GM23338 (cell line): Measurements from ENCODE around the gene ATXN7L3. TPM values are rescaled to one million over a fixed set of nuclear protein-coding genes. Genes with fewer than 3 reads are reported as not detected.

Experiments used
- ATAC-seq: fragments of 200-7000 bp; cut with Tn5 transposase; 3 replicates; pipeline ENCODE4 v1.9.1; 2020
- DNase-seq: peaks from one replicate; pipeline ENCODE4 v3.0.0-alpha.2; 2015; ENCODE audit warnings: low spot score
- H2AFZ ChIP-seq: fragments of 200-600 bp; sonication (generic); 2 replicates; pipeline ENCODE4 v1.8.0; 2016; ENCODE audit warnings: antibody characterized with exemption, mild to moderate bottlenecking, moderate library complexity
- H3F3A ChIP-seq: fragments of 200-600 bp; sonication (generic); replicated peaks from 2 replicates; pipeline ENCODE4 v1.8.0; 2017; ENCODE audit warnings: antibody characterized with exemption, mixed run types, low read depth
- H3K27ac ChIP-seq: fragments of 200-600 bp; sonication (generic); 2 replicates; pipeline ENCODE4 v1.6.1; 2016; ENCODE audit warnings: low read depth
- H3K27me3 ChIP-seq: fragments of 200-600 bp; sonication (generic); 2 replicates; pipeline ENCODE4 v1.8.0; 2016; ENCODE audit warnings: mild to moderate bottlenecking, mixed run types, moderate library complexity; ENCODE audit not compliant: insufficient read depth
- H3K36me3 ChIP-seq: fragments of 200-600 bp; sonication (generic); 2 replicates; pipeline ENCODE4 v1.8.0; 2016; ENCODE audit warnings: mild to moderate bottlenecking; ENCODE audit not compliant: insufficient read depth
- H3K4me1 ChIP-seq: fragments of 200-600 bp; sonication (generic); 2 replicates; pipeline ENCODE4 v1.8.0; 2016; ENCODE audit warnings: mild to moderate bottlenecking, moderate library complexity; ENCODE audit not compliant: insufficient read depth
- H3K4me2 ChIP-seq: fragments of 200-600 bp; sonication (generic); 2 replicates; pipeline ENCODE4 v1.7.1; 2017; ENCODE audit warnings: mixed run types
- H3K4me3 ChIP-seq: fragments of 200-600 bp; sonication (generic); 2 replicates; pipeline ENCODE4 v1.6.1; 2016; ENCODE audit warnings: mixed run types
- H3K79me2 ChIP-seq: fragments of 200-600 bp; sonication (generic); replicated peaks from 2 replicates; pipeline ENCODE4 v1.8.0; 2017; ENCODE audit warnings: mild to moderate bottlenecking; ENCODE audit not compliant: insufficient read depth
- H3K9me2 ChIP-seq: fragments of 200-600 bp; sonication (generic); 2 replicates; pipeline ENCODE4 v1.8.0; 2017; ENCODE audit not compliant: insufficient read depth
- H4K20me1 ChIP-seq: fragments of 200-600 bp; sonication (generic); replicated peaks from 2 replicates; pipeline ENCODE4 v1.8.0; 2017; ENCODE audit warnings: mild to moderate bottlenecking; ENCODE audit not compliant: insufficient read depth
- H3K27ac Mint-ChIP-seq: 2 replicates; pipeline ENCODE4 v1.8.0; 2020; ENCODE audit warnings: inconsistent platforms, mild to moderate bottlenecking, moderate library complexity, mixed read lengths
- H3K27me3 Mint-ChIP-seq: 3 replicates; pipeline ENCODE4 v1.8.0; 2022; ENCODE audit warnings: low read depth, mild to moderate bottlenecking, moderate library complexity, mixed read lengths, inconsistent platforms; ENCODE audit not compliant: insufficient read depth, poor library complexity
- H3K36me3 Mint-ChIP-seq: 3 replicates; pipeline ENCODE4 v1.8.0; 2021; ENCODE audit warnings: low read depth, mild to moderate bottlenecking, inconsistent platforms, moderate library complexity, mixed read lengths
- H3K4me1 Mint-ChIP-seq: 3 replicates; pipeline ENCODE4 v1.8.0; 2020; ENCODE audit warnings: mild to moderate bottlenecking, inconsistent platforms, mixed read lengths
- H3K4me3 Mint-ChIP-seq: 3 replicates; pipeline ENCODE4 v1.8.0; 2021; ENCODE audit warnings: moderate library complexity, mild to moderate bottlenecking, inconsistent platforms, mixed read lengths
- H3K9me3 Mint-ChIP-seq: 3 replicates; pipeline ENCODE4 v1.8.0; 2020; ENCODE audit warnings: moderate library complexity, mild to moderate bottlenecking, inconsistent platforms, mixed read lengths
- CREB1 ChIP-seq: fragments of 250-450 bp; sonication (Bioruptor Pico); IDR thresholded peaks from 2 replicates; pipeline ENCODE4 v1.5.0; 2020; ENCODE audit warnings: low read depth, mild to moderate bottlenecking, moderate library complexity
- EZH2 ChIP-seq: fragments of 200-600 bp; sonication (generic); IDR thresholded peaks from one replicate; pipeline ENCODE4 v1.8.0; 2017; ENCODE audit warnings: antibody characterized with exemption, mild to moderate bottlenecking, low read depth; ENCODE audit not compliant: unreplicated experiment
- NANOG ChIP-seq: IDR thresholded peaks from 2 replicates; pipeline ENCODE4 v1.6.1; 2016; ENCODE audit warnings: antibody characterized with exemption, borderline replicate concordance
- STAT1 ChIP-seq: IDR thresholded peaks from one replicate; pipeline ENCODE4 v1.6.1; 2016; ENCODE audit warnings: antibody characterized with exemption; ENCODE audit not compliant: unreplicated experiment
- ZNF114 ChIP-seq: fragments of 250-450 bp; sonication (Bioruptor Pico); IDR thresholded peaks from 2 replicates; pipeline ENCODE4 v1.5.0; 2020; ENCODE audit warnings: mild to moderate bottlenecking, moderate library complexity
- ZNF331 ChIP-seq: fragments of 250-450 bp; sonication (Bioruptor Pico); IDR thresholded peaks from 2 replicates; pipeline ENCODE4 v1.5.0; 2020; ENCODE audit warnings: low read depth, mild to moderate bottlenecking, moderate library complexity
- polyA plus RNA-seq: library from polyadenylated mRNA; unstranded; fragments of >200 nt; fragmentation: Nextera tagmentation; extraction: Ambion mirVana; gene quantifications from 2 replicates; pipeline ENCODE4 v1.2.1, GENCODE V29; 2016
- total RNA-seq: library from RNA; depleted of rRNA; stranded (reverse); fragments of >200 nt; shearing (Covaris generic); gene quantifications from 2 replicates; pipeline ENCODE4 v1.2.3, GENCODE V29; 2014
- TF ChIP-seq, protein P1 (sequence below), 2 experiments: fragments of 200-600 bp in 1 of 2; sonication (generic) in 1 of 2; conservative IDR thresholded peaks; 2 replicates each; pipeline versions ENCODE4 v1.5.1 to v1.6.1; 2016 to 2017; ENCODE audit warnings: antibody characterized with exemption in 2 of 2, low read depth in 2 of 2, mild to moderate bottlenecking in 2 of 2, moderate library complexity in 1 of 2
- TF ChIP-seq, protein P2 (sequence below): fragments of 250-450 bp; sonication (Bioruptor Pico); IDR thresholded peaks from 2 replicates; pipeline ENCODE4 v1.5.0; 2020; ENCODE audit warnings: mild to moderate bottlenecking, moderate library complexity
- TF ChIP-seq, protein P3 (sequence below): IDR thresholded peaks from 2 replicates; pipeline ENCODE4 v1.6.1; 2016; ENCODE audit warnings: antibody characterized with exemption

The ATXN7L3 gene
- total and polyA plus RNA-seq, 2 experiments from 2014 or later, result 20.6 to 95.0 TPM

DNA sequence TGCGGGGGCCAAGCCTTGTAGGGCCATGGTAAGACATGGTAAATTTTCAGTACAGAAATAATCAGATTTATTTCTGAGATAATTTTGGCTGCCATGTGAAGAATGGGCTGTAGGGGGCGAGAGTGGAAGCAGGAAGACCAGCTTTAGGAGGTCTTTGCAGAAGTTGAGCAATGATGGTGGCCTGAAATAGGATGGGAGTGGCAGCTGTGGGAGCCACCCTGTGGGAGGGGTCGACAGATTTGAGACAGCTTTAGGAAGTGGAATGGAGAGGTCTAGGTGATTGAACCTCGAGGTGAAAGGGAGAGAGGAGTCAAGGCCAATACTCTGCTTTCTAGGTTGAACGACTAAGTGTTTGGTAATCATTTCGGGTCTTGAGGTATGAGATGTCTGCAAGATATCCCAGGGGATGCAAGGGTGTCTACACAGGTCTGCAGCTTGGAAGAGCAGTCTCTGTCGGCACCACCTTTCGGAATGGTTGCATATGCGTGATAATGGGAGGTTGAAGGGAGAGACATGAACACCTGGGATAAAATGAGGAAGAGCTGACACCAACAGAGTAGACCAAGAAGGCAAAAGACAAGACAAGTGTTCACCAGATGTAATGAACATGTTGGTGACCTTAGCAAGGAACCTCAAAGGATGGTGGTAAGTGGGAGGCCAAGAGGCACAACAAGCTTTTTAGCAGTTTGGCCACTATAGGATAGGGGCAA lies 4.2 kb upstream of the ATXN7L3 start (continued):
- TF ChIP-seq, protein P1, sequence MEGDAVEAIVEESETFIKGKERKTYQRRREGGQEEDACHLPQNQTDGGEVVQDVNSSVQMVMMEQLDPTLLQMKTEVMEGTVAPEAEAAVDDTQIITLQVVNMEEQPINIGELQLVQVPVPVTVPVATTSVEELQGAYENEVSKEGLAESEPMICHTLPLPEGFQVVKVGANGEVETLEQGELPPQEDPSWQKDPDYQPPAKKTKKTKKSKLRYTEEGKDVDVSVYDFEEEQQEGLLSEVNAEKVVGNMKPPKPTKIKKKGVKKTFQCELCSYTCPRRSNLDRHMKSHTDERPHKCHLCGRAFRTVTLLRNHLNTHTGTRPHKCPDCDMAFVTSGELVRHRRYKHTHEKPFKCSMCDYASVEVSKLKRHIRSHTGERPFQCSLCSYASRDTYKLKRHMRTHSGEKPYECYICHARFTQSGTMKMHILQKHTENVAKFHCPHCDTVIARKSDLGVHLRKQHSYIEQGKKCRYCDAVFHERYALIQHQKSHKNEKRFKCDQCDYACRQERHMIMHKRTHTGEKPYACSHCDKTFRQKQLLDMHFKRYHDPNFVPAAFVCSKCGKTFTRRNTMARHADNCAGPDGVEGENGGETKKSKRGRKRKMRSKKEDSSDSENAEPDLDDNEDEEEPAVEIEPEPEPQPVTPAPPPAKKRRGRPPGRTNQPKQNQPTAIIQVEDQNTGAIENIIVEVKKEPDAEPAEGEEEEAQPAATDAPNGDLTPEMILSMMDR (conservative IDR thresholded peaks at IDR 0.05; ENCODE audit: low read depth in 2 of 2), result peak; percentile 80 to 90

DNA sequence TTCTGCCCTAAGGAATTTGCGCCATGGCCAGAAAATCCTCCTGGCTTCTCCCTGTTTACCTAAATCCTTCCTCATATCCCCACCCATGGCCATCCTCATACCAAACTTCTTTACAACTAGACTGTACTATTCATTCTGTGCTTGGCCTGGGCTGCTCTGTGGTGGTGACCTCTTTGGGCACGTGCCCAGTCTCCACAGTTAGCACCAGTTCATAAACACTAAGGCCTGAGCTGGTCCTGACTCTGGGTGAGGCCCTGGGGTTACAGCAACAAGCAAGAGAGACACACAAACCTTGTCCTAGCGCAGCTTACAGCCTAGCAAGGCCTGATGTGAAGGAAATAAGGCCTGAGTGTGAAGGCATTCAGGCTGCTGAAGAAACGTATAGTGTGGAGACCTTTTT lies 3.1 kb upstream of the ATXN7L3 start:
- DNase-seq, result no peak
- Histone ChIP-seq H4K20me1 (peaks cover 9% of the 10 kb centered on the region; the same call in 1 of the 2 replicates), H3K36me3 (no peaks in the 10 kb centered on the region; the same call in 1 of the 2 replicates), H2AFZ (no peak overlapping the region), H3K79me2 (peaks cover 11% of the 10 kb centered on the region), H3F3A (peaks cover 21% of the 10 kb centered on the region), H3K27me3 (no peaks in the 10 kb centered on the region), H3K27ac (no peak overlapping the region), H3K4me2 (no peak overlapping the region), H3K4me1 (peaks cover 30% of the 10 kb centered on the region), H3K9me2 (no peaks in the 10 kb centered on the region), H3K4me3 (no peak overlapping the region)
- peaks cover 37% of the 10 kb centered on the region for H3K4me1 Mint-ChIP-seq
- H3K27ac Mint-ChIP-seq, result no peak overlapping the region
- ATAC-seq, result no peak
- H3K9me3 Mint-ChIP-seq, result no peaks in the 10 kb centered on the region
- peaks cover 15% of the 10 kb centered on the region for H3K27me3 Mint-ChIP-seq
- peaks cover 26% of the 10 kb centered on the region for H3K36me3 Mint-ChIP-seq
- H3K4me3 Mint-ChIP-seq, result no peak overlapping the region
- TF ChIP-seq CREB1 (CRISPR knock-in tag), result no peak
- no peak for TF ChIP-seq ZNF331 (CRISPR knock-in tag)
- TF ChIP-seq ZNF114 (CRISPR knock-in tag), result no peak
- no peak for TF ChIP-seq NANOG
- TF ChIP-seq, protein P2, sequence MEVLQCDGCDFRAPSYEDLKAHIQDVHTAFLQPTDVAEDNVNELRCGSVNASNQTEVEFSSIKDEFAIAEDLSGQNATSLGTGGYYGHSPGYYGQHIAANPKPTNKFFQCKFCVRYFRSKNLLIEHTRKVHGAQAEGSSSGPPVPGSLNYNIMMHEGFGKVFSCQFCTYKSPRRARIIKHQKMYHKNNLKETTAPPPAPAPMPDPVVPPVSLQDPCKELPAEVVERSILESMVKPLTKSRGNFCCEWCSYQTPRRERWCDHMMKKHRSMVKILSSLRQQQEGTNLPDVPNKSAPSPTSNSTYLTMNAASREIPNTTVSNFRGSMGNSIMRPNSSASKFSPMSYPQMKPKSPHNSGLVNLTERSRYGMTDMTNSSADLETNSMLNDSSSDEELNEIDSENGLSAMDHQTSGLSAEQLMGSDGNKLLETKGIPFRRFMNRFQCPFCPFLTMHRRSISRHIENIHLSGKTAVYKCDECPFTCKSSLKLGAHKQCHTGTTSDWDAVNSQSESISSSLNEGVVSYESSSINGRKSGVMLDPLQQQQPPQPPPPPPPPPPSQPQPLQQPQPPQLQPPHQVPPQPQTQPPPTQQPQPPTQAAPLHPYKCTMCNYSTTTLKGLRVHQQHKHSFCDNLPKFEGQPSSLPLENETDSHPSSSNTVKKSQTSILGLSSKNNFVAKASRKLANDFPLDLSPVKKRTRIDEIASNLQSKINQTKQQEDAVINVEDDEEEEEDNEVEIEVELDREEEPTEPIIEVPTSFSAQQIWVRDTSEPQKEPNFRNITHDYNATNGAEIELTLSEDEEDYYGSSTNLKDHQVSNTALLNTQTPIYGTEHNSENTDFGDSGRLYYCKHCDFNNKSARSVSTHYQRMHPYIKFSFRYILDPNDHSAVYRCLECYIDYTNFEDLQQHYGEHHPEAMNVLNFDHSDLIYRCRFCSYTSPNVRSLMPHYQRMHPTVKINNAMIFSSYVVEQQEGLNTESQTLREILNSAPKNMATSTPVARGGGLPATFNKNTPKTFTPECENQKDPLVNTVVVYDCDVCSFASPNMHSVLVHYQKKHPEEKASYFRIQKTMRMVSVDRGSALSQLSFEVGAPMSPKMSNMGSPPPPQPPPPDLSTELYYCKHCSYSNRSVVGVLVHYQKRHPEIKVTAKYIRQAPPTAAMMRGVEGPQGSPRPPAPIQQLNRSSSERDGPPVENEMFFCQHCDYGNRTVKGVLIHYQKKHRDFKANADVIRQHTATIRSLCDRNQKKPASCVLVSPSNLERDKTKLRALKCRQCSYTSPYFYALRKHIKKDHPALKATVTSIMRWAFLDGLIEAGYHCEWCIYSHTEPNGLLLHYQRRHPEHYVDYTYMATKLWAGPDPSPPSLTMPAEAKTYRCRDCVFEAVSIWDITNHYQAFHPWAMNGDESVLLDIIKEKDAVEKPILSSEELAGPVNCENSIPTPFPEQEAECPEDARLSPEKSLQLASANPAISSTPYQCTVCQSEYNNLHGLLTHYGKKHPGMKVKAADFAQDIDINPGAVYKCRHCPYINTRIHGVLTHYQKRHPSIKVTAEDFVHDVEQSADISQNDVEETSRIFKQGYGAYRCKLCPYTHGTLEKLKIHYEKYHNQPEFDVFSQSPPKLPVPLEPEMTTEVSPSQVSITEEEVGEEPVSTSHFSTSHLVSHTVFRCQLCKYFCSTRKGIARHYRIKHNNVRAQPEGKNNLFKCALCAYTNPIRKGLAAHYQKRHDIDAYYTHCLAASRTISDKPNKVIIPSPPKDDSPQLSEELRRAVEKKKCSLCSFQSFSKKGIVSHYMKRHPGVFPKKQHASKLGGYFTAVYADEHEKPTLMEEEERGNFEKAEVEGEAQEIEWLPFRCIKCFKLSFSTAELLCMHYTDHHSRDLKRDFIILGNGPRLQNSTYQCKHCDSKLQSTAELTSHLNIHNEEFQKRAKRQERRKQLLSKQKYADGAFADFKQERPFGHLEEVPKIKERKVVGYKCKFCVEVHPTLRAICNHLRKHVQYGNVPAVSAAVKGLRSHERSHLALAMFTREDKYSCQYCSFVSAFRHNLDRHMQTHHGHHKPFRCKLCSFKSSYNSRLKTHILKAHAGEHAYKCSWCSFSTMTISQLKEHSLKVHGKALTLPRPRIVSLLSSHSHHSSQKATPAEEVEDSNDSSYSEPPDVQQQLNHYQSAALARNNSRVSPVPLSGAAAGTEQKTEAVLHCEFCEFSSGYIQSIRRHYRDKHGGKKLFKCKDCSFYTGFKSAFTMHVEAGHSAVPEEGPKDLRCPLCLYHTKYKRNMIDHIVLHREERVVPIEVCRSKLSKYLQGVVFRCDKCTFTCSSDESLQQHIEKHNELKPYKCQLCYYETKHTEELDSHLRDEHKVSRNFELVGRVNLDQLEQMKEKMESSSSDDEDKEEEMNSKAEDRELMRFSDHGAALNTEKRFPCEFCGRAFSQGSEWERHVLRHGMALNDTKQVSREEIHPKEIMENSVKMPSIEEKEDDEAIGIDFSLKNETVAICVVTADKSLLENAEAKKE, result no peak
- TF ChIP-seq, protein P3, sequence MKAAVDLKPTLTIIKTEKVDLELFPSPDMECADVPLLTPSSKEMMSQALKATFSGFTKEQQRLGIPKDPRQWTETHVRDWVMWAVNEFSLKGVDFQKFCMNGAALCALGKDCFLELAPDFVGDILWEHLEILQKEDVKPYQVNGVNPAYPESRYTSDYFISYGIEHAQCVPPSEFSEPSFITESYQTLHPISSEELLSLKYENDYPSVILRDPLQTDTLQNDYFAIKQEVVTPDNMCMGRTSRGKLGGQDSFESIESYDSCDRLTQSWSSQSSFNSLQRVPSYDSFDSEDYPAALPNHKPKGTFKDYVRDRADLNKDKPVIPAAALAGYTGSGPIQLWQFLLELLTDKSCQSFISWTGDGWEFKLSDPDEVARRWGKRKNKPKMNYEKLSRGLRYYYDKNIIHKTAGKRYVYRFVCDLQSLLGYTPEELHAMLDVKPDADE, result no peak
- TF ChIP-seq, protein P1 (conservative IDR thresholded peaks at IDR 0.05; ENCODE audit: low read depth in 2 of 2), result no peak
- TF ChIP-seq EZH2, result no peak
- TF ChIP-seq STAT1, result no peak
